Glutamatergic neuron (in vitro differentiated cells): ENCODE results near the gene GRB14. TPM values are rescaled to one million over a fixed set of nuclear protein-coding genes. Genes with fewer than 3 reads are reported as not detected.

Experiments used
- DNase-seq: peaks from one replicate; pipeline ENCODE4 v3.0.0; 2022
- H3K27ac Mint-ChIP-seq: one replicate; pipeline ENCODE4 v1.8.0; 2020; ENCODE audit warnings: mild to moderate bottlenecking, mixed read lengths, inconsistent platforms; ENCODE audit not compliant: unreplicated experiment
- H3K27me3 Mint-ChIP-seq: one replicate; pipeline ENCODE4 v1.8.0; 2020; ENCODE audit warnings: mild to moderate bottlenecking, moderate library complexity, mixed read lengths, inconsistent platforms; ENCODE audit not compliant: unreplicated experiment
- H3K36me3 Mint-ChIP-seq: one replicate; pipeline ENCODE4 v1.8.0; 2020; ENCODE audit warnings: mild to moderate bottlenecking, mixed read lengths, inconsistent platforms; ENCODE audit not compliant: unreplicated experiment
- H3K4me1 Mint-ChIP-seq: one replicate; pipeline ENCODE4 v1.8.0; 2020; ENCODE audit warnings: mild to moderate bottlenecking, low read depth, mixed read lengths, inconsistent platforms; ENCODE audit not compliant: unreplicated experiment
- H3K4me3 Mint-ChIP-seq: one replicate; pipeline ENCODE4 v1.8.0; 2020; ENCODE audit warnings: mild to moderate bottlenecking, mixed read lengths, inconsistent platforms; ENCODE audit not compliant: unreplicated experiment
- H3K9me3 Mint-ChIP-seq: one replicate; pipeline ENCODE4 v1.8.0; 2020; ENCODE audit warnings: mild to moderate bottlenecking, moderate library complexity, mixed read lengths, inconsistent platforms; ENCODE audit not compliant: unreplicated experiment
- total RNA-seq: library from RNA; stranded (reverse); fragmentation: NEBNext Ultra II Directional; extraction: Animal tissue kit (Norgen Biotek cat#: 25700); gene quantifications from one replicate; pipeline ENCODE4 v1.2.1, GENCODE V29; 2021; ENCODE audit not compliant: unreplicated experiment
- TF ChIP-seq, protein P1 (sequence below): fragments of 200-600 bp; sonication (generic); IDR thresholded peaks from one replicate; pipeline ENCODE4 v1.5.0; 2021; ENCODE audit not compliant: partially characterized antibody, unreplicated experiment

Gene GRB14
- total RNA-seq, 1 donor from 2014 or later, result 0.83 TPM

GRCh38 chr2:164625378-164625971, 4.2 kb upstream of the GRB14 start:
- TF ChIP-seq, protein P1, sequence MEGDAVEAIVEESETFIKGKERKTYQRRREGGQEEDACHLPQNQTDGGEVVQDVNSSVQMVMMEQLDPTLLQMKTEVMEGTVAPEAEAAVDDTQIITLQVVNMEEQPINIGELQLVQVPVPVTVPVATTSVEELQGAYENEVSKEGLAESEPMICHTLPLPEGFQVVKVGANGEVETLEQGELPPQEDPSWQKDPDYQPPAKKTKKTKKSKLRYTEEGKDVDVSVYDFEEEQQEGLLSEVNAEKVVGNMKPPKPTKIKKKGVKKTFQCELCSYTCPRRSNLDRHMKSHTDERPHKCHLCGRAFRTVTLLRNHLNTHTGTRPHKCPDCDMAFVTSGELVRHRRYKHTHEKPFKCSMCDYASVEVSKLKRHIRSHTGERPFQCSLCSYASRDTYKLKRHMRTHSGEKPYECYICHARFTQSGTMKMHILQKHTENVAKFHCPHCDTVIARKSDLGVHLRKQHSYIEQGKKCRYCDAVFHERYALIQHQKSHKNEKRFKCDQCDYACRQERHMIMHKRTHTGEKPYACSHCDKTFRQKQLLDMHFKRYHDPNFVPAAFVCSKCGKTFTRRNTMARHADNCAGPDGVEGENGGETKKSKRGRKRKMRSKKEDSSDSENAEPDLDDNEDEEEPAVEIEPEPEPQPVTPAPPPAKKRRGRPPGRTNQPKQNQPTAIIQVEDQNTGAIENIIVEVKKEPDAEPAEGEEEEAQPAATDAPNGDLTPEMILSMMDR, result no peak
- peaks cover 1% of the 10 kb centered on the region for H3K9me3 Mint-ChIP-seq
- DNase-seq, result no peak
- H3K27ac Mint-ChIP-seq, result no peak overlapping the region
- no peaks in the 10 kb centered on the region for H3K4me1 Mint-ChIP-seq
- peaks cover 7% of the 10 kb centered on the region for H3K27me3 Mint-ChIP-seq
- H3K36me3 Mint-ChIP-seq, result no peaks in the 10 kb centered on the region
- H3K4me3 Mint-ChIP-seq, result no peak overlapping the region

- Mint-ChIP-seq H3K9me3 (peaks cover 1% of the 10 kb centered on the region), H3K4me3 (no peak overlapping the region), H3K4me1 (no peaks in the 10 kb centered on the region), H3K27ac (no peak overlapping the region), H3K27me3 (peaks cover 7% of the 10 kb centered on the region), H3K36me3 (no peaks in the 10 kb centered on the region)
- TF ChIP-seq, protein P1, result no peak
- DNase-seq, result no peak
Observed at GRCh38 chr2:164624316-164624715, 3.0 kb upstream of the GRB14 start.

DNA sequence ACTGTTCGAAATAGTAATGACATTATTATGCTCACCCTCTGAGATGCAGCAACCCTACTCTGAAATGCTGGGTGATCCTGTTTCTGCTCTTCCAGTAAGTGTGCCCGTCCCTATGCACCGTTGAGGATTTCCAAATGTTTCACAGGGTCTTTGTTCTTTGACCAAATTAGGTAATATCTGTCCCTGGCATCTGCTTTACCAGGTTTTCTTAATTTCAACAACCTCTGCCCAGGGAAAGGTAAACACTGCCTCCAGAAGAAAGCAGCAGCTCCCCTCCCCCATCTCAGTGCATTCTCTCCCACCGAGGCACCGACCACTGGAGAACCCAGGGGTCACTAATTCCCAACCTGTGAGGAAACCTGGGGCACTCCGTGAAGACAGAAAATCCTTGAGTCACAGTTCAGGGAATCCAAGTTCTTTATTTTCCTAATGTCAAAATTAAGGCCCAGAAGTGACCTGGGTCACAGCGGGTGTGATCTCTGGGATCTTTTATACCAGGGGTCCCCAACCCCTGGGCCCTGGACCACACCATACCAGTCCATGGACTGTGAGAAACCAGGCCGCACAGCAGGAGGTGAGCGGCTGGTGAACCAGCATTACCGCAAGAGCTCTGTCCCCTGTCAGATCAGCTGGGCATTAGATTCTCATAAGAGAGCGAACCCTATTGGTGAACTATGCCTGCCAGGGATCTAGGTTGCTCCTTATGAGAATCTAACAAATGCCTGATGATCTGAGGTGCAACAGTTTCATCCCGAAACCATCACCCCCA, 1.2 kb upstream of the GRB14 start:
- no peaks in the 10 kb centered on the region for H3K9me3 Mint-ChIP-seq
- H3K27ac Mint-ChIP-seq, result no peak overlapping the region
- H3K4me1 Mint-ChIP-seq, result no peaks in the 10 kb centered on the region
- peaks cover 9% of the 10 kb centered on the region for H3K27me3 Mint-ChIP-seq
- H3K4me3 Mint-ChIP-seq, result no peak overlapping the region
- no peaks in the 10 kb centered on the region for H3K36me3 Mint-ChIP-seq
- no peak for DNase-seq
- TF ChIP-seq, protein P1, result no peak

GRCh38 chr2:164621764-164622105, 453 bp upstream of the GRB14 start:
- Mint-ChIP-seq H3K27ac (peak overlapping the region; percentile 50), H3K4me1 (no peaks in the 10 kb centered on the region), H3K9me3 (no peaks in the 10 kb centered on the region), H3K4me3 (peak overlapping the region; percentile 91), H3K36me3 (no peaks in the 10 kb centered on the region), H3K27me3 (peaks cover 9% of the 10 kb centered on the region)
- TF ChIP-seq, protein P1, result no peak
- no peak for DNase-seq

DNA sequence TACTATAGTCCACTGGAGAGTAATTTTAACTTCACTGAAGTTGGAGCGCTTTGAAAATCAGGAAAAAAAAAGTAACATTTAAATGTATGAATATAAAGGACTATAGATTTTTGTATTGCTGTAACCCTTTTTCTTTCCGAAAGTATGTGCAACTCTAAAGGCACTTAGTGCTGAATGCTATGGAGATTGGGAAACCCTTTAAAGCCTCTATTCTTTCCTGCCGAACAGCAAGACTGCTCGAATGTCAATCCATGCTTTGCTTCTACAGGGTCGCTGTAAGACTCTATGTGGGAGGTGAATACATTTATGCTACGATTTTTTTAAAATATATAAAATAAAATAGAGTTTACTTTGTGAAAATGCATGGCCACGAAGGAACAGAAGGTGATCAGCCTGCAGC, 825 bp downstream of the GRB14 start:
- TF ChIP-seq, protein P1, result no peak

More for the DNA sequence above, 825 bp downstream of the GRB14 start:
- Mint-ChIP-seq H3K36me3 (no peaks in the 10 kb centered on the region), H3K4me1 (no peaks in the 10 kb centered on the region), H3K27me3 (peaks cover 9% of the 10 kb centered on the region), H3K4me3 (peak overlapping the region; percentile 81), H3K9me3 (no peaks in the 10 kb centered on the region), H3K27ac (no peak overlapping the region)
- no peak for DNase-seq
